Neutrophil (primary cell): ENCODE measurements around the gene DENND1C.

ENCODE experiments used
- H3K27ac ChIP-seq: fragments of 200-600 bp; sonication (generic); 2 replicates; pipeline ENCODE4 v1.5.1; 2016; ENCODE audit warnings: mild to moderate bottlenecking, moderate library complexity
- H3K27me3 ChIP-seq: fragments of 200-600 bp; sonication (generic); 2 replicates; pipeline ENCODE4 v1.6.0; 2016; ENCODE audit warnings: mild to moderate bottlenecking
- H3K36me3 ChIP-seq: fragments of 200-600 bp; sonication (generic); 2 replicates; pipeline ENCODE4 v1.5.1; 2017
- H3K4me1 ChIP-seq, 2 experiments: fragments of 200-600 bp in 1 of 2; sonication (generic) in 1 of 2; 1 replicate in 1 of 2; 2 replicates in 1 of 2; pipeline versions ENCODE4 v1.5.1 to v1.6.1; 2013 to 2016; ENCODE audit warnings: low read depth in 1 of 2, low read length in 1 of 2, mild to moderate bottlenecking in 1 of 2, moderate library complexity in 1 of 2; ENCODE audit not compliant: control insufficient read depth in 1 of 2, insufficient read depth in 1 of 2
- H3K4me3 ChIP-seq, 2 experiments: fragments of 200-600 bp in 1 of 2; sonication (generic) in 1 of 2; 1 replicate in 1 of 2; 2 replicates in 1 of 2; pipeline ENCODE4 v1.5.1; 2013 to 2016; ENCODE audit warnings: low read depth in 1 of 2, low read length in 1 of 2, mild to moderate bottlenecking in 1 of 2, moderate library complexity in 1 of 2
- H3K9me3 ChIP-seq: fragments of 200-600 bp; sonication (generic); 2 replicates; pipeline ENCODE4 v1.5.1; 2016
- TF ChIP-seq, protein P1 (sequence below): fragments of 200-600 bp; sonication (generic); IDR thresholded peaks from 2 replicates; pipeline ENCODE4 v1.5.1; 2016; ENCODE audit warnings: antibody characterized with exemption

The DENND1C gene

DNA sequence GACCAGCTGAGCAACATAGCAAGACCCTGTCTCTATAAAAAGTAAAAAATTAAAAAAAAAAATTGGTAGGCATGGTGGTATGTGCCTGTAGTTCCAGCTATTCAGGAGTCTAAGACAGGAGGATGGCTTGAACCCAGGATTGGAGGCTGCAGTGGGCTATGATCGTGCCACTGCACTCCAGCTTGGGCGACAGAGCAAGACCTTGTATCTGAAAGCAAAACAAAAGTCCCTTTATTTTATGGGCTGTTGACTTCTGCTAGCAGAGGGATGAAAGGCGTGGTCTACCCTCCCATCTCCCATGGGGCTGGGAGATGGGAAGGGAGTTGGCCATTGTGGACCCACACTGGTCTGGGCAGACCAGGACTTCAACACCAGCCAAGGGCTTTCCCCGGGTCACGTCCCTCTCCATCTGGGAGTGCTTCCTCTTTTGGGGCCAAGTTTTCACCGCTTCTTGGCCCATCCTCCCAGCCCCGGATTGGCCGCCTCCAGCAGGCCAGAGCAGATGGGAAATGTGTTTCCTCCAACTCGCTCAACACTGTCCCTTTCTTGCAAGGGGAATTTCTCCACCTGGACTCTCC, 47.0 kb upstream of the DENND1C start:
- Histone ChIP-seq H3K27ac (no peak overlapping the region), H3K27me3 (peaks cover 56% of the 10 kb centered on the region), H3K36me3 (no peaks in the 10 kb centered on the region), H3K9me3 (no peaks in the 10 kb centered on the region), H3K4me1 (peaks cover 10 to 12% of the 10 kb centered on the region in 2 experiments), H3K4me3 (no peak overlapping the region)
- TF ChIP-seq, protein P1, sequence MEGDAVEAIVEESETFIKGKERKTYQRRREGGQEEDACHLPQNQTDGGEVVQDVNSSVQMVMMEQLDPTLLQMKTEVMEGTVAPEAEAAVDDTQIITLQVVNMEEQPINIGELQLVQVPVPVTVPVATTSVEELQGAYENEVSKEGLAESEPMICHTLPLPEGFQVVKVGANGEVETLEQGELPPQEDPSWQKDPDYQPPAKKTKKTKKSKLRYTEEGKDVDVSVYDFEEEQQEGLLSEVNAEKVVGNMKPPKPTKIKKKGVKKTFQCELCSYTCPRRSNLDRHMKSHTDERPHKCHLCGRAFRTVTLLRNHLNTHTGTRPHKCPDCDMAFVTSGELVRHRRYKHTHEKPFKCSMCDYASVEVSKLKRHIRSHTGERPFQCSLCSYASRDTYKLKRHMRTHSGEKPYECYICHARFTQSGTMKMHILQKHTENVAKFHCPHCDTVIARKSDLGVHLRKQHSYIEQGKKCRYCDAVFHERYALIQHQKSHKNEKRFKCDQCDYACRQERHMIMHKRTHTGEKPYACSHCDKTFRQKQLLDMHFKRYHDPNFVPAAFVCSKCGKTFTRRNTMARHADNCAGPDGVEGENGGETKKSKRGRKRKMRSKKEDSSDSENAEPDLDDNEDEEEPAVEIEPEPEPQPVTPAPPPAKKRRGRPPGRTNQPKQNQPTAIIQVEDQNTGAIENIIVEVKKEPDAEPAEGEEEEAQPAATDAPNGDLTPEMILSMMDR = no peak

DNA sequence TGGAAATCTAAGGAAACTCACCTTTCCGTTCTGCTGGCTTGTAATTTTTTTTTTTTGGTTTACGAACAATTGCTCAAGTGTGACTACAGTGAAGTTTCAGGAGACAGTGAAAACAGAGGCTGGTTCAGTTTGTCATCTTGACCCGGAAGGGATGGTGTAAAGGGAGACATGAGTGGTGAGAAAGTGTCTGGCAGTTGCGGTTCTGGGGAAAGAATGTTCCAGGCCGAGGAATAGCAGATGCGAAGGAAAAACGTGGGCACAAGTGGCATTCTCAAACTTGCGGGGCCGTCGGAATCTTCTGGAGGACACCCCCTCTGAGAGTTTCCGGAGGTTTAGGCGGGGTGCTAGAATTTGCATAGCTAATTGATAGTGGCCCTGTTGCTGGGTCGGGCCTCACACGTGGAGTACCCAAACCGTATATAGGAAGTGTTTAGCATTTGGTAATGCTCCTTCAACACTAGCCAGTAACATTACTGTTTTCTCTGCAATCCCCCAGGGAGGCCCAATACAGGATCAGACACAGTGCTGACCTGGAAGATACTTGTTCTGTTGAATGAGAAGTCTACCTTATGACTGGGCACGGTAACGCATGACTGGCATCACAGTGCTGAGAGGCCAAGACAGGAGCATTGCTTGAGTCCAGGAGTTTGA, 46.4 kb upstream of the DENND1C start:
- peaks cover 10 to 12% of the 10 kb centered on the region in 2 experiments for H3K4me1 ChIP-seq
- no peaks in the 10 kb centered on the region for H3K36me3 ChIP-seq

DNA sequence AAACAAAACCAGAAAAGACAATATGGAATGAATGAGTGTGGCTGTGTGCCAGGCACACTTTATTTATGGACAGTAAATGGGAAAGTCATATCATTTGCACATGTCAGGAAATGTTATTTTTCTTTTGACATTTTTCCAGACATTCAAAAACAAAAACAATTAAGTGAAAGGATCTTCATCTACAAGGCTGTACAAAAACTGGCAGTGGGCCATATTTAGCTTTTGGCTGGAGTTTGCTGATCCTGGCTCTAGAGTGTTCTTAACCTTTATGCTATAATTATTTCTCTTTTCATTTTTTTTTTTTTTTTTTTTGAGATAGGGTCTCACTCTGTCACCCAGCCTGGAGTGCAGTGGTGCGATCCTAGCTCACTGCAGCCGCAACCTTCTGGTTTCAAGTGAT, 42.7 kb upstream of the DENND1C start:
- H3K27me3 ChIP-seq = peaks cover 26% of the 10 kb centered on the region
- TF ChIP-seq, protein P1 = no peak
- no peak overlapping the region for H3K27ac ChIP-seq
- no peaks in the 10 kb centered on the region for H3K36me3 ChIP-seq
- peaks cover 0 to 4% of the 10 kb centered on the region in 2 experiments for H3K4me1 ChIP-seq
- no peaks in the 10 kb centered on the region for H3K9me3 ChIP-seq
- H3K4me3 ChIP-seq = no peak overlapping the region

More for the DNA sequence above, 46.4 kb upstream of the DENND1C start:
- TF ChIP-seq, protein P1 = no peak
- no peak overlapping the region for H3K4me3 ChIP-seq
- H3K27ac ChIP-seq = no peak overlapping the region
- peaks cover 52% of the 10 kb centered on the region for H3K27me3 ChIP-seq
- H3K9me3 ChIP-seq = no peaks in the 10 kb centered on the region

DNA sequence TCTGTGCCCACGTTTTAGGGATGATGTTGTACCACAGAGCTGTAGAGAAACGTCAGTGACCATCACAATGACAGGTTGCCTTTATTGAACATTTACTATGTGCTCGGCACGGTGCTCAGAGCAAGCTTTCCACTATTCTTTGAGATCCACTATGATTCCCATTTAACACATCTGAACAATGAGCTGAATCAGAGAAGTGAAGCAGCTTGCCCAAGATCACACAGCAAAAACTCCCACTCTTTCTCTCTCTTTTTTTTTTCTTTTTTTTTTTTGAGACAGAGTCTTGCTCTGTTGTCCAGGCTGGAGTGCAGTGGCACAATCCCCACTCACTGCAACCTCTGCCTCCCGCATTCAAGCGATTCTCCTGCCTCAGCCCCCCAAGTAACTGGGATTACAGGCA, 41.1 kb upstream of the DENND1C start:
- Histone ChIP-seq H3K27ac (no peak overlapping the region), H3K4me1 (peaks cover 7 to 9% of the 10 kb centered on the region in 2 experiments)
- TF ChIP-seq, protein P1 = no peak

DNA sequence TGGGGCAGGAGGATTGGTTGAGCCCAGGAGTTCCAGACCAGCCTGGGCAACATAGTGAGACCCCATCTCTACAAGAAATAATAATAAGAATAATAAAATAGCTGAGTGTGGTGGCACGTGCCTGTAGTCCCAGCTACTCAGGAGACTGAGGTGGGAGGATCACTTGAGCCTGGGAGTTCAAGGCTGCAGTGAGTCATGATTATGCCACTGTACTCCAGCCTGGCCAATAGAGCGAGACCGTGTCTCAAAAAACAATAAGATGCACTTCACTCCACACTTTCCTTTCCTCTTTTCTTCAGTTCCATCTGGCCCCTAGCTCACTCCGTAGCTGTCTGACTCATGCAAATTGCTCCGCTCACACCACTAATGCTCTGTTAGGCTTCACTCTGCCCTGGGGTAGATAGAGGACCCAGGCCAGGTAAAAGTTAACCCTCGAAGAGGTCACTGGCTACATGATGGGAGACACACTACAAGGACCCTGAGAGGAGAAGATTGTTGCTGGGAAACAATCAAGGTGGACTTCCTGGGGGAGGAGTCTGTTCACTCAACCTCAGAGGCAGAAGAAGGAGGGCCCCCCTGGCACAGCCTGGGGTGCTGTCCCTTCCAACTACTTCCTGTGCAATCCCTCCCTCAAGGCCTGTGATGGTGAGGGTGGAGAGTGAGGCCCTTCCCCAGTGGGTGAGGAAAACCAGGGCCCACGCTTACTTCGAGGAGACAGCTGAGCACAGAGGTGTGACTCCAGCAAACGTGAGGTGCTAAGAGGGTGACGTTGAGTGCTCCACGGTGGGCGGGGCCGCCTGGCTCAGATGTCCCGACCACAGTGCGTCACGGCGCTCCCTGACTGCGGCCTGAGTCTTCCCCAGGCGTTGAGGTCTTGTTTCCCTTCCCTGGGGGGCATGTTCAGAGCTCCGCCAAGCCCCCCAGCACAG, 40.4 kb upstream of the DENND1C start:
- Histone ChIP-seq H3K27ac (no peak overlapping the region), H3K27me3 (peaks cover 16% of the 10 kb centered on the region), H3K4me3 (no peak overlapping the region), H3K9me3 (no peaks in the 10 kb centered on the region), H3K36me3 (no peaks in the 10 kb centered on the region), H3K4me1 (peaks cover 10 to 11% of the 10 kb centered on the region in 2 experiments)
- TF ChIP-seq, protein P1 = no peak

More for the DNA sequence above, 41.1 kb upstream of the DENND1C start:
- Histone ChIP-seq H3K36me3 (no peaks in the 10 kb centered on the region), H3K27me3 (peaks cover 16% of the 10 kb centered on the region), H3K4me3 (no peak overlapping the region), H3K9me3 (no peaks in the 10 kb centered on the region)
